GM12878 (cell line): ENCODE data around the gene MIR17HG. TPM values are rescaled to one million over a fixed set of nuclear protein-coding genes. Genes with fewer than 3 reads are reported as not detected.
A peak's percentile ranks its signal among the peaks of the same experiment; 100 is the strongest.

Source experiments
- ATAC-seq: fragments of 200-7000 bp; cut with Tn5 transposase; 3 replicates; pipeline ENCODE4 v1.9.1; 2020; ENCODE audit warnings: mild to moderate bottlenecking, moderate library complexity
- BruUV-seq: library from RNA; stranded (reverse); fragments of 400-500 nt; replicated peaks from 2 replicates; lab custom pipeline; 2021; lab: Mats Ljungman, UMichigan
- CTCF ChIA-PET: fragments of 300-600 bp; sonication (Branson Sonifier 250); formaldehyde crosslinking; extraction: SDS; loops from one replicate; lab custom pipeline; 2021; ENCODE audit warnings: inconsistent platforms; lab: Yijun Ruan, JAX
- POLR2A ChIA-PET: fragments of 350-600 bp; formaldehyde crosslinking; extraction: SDS; loops from one replicate; lab custom pipeline; 2021; ENCODE audit warnings: inconsistent platforms; lab: Charles Lee
- RAD21 ChIA-PET: fragments of 300-600 bp; sonication (Branson Sonifier 250); formaldehyde crosslinking; loops from one replicate; lab custom pipeline; 2023; ENCODE audit warnings: antibody characterized with exemption; ENCODE audit not compliant: unreplicated experiment; lab: Charles Lee
- SMC1A ChIA-PET: fragments of 300-600 bp; sonication (Branson Sonifier 250); formaldehyde crosslinking; loops from one replicate; lab custom pipeline; 2023; ENCODE audit not compliant: unreplicated experiment, uncharacterized antibody; lab: Charles Lee
- DNase-seq: peaks from one replicate; pipeline ENCODE4 v3.0.0-alpha.2; 2011; ENCODE audit warnings: low read depth, low spot score
- FAIRE-seq: peaks from 3 replicates; lab custom pipeline; 2011; peaks lifted over from hg19 to GRCh38; lab: Jason Lieb, UNC
- H2AFZ ChIP-seq: 2 replicates; pipeline ENCODE4 v1.6.0; 2011; ENCODE audit warnings: low read depth, low read length, control low read depth; ENCODE audit not compliant: control insufficient read depth
- H3K27ac ChIP-seq: 2 replicates; pipeline ENCODE4 v1.5.1; 2011; ENCODE audit warnings: control low read depth; ENCODE audit not compliant: control insufficient read depth, insufficient read depth
- H3K27me3 ChIP-seq, 2 experiments: replicated peaks in 1 of 2; 2 replicates each; pipeline versions ENCODE4 v1.6.0 to v1.6.1; 2011; ENCODE audit warnings: low read length in 1 of 2; ENCODE audit not compliant: control insufficient read depth in 2 of 2, insufficient read depth in 2 of 2
- H3K36me3 ChIP-seq, 2 experiments: 2 replicates each; pipeline ENCODE4 v1.5.1; 2011; ENCODE audit warnings: low read length in 1 of 2; ENCODE audit not compliant: control insufficient read depth in 2 of 2, insufficient read depth in 2 of 2
- H3K4me1 ChIP-seq: 2 replicates; pipeline ENCODE4 v1.6.1; 2011; ENCODE audit warnings: mild to moderate bottlenecking, low read length, moderate library complexity, mixed read lengths; ENCODE audit not compliant: control insufficient read depth, insufficient read depth
- H3K4me2 ChIP-seq: 2 replicates; pipeline ENCODE4 v1.6.0; 2011; ENCODE audit warnings: control low read depth; ENCODE audit not compliant: control insufficient read depth, insufficient read depth
- H3K4me3 ChIP-seq: fragments of 200-600 bp; sonication (generic); 2 replicates; pipeline ENCODE4 v1.5.1; 2016
- H3K79me2 ChIP-seq: 2 replicates; pipeline ENCODE4 v1.6.0; 2011; ENCODE audit warnings: low read length; ENCODE audit not compliant: control insufficient read depth, insufficient read depth
- H3K9ac ChIP-seq: 2 replicates; pipeline ENCODE4 v1.8.0; 2011; ENCODE audit warnings: low read length, control low read depth, mixed read lengths; ENCODE audit not compliant: control insufficient read depth, insufficient read depth
- H3K9me3 ChIP-seq: replicated peaks from 3 replicates; pipeline ENCODE4 v1.5.1; 2011; ENCODE audit warnings: mild to moderate bottlenecking, low read length; ENCODE audit not compliant: control insufficient read depth, insufficient read depth
- H4K20me1 ChIP-seq: 2 replicates; pipeline ENCODE4 v1.6.0; 2011; ENCODE audit not compliant: control insufficient read depth, insufficient read depth
- CBFB ChIP-seq: IDR thresholded peaks from 2 replicates; pipeline ENCODE4 v1.6.1; 2016; ENCODE audit warnings: antibody characterized with exemption, low read depth
- MTA3 ChIP-seq: IDR thresholded peaks from 2 replicates; pipeline ENCODE4 v1.6.1; 2012; ENCODE audit warnings: low read length, inconsistent platforms, borderline replicate concordance
- NR2F1 ChIP-seq: fragments of 450-650 bp; conservative IDR thresholded peaks from 2 replicates; pipeline ENCODE4 v1.6.1; 2017; ENCODE audit warnings: mild to moderate bottlenecking
- PML ChIP-seq: IDR thresholded peaks from 2 replicates; pipeline ENCODE4 v1.6.1; 2012; ENCODE audit warnings: low read length, inconsistent platforms
- SRF ChIP-seq, 2 experiments: IDR thresholded peaks; 2 replicates each; pipeline ENCODE4 v1.6.1; 2011; ENCODE audit warnings: low read depth in 2 of 2, low read length in 2 of 2, mild to moderate bottlenecking in 1 of 2, moderate library complexity in 1 of 2
- WGBS: methylation state at CpG from one replicate; pipeline ENCODE4 v1.1.6; 2016; ENCODE audit warnings: low lambda C conversion rate; ENCODE audit not compliant: insufficient replicate concordance, insufficient coverage; ENCODE audit errors: missing lambda C conversion rate; 5-methylcytosine and 5-hydroxymethylcytosine counted together
- in situ Hi-C: fragments of 300-500 bp; cut with MboI; formaldehyde crosslinking; loops from 9 replicates; pipeline ENCODE4 v1.14.3; 2018; ENCODE audit warnings: mixed read lengths
- intact Hi-C: fragments of 100-400 bp; cut with micrococcal nuclease; formaldehyde crosslinking; loops from one replicate; pipeline ENCODE4 v1.14.2; 2022; ENCODE audit not compliant: unreplicated experiment
- polyA plus RNA-seq, 11 experiments: library from polyadenylated mRNA; depleted of rRNA in 4 of 11; unstranded in 6 of 11; stranded (reverse) in 5 of 11; fragments of >200 nt; fragmentation: Nextera tagmentation in 4 of 11; fragmentation: Illumina TruSeq in 1 of 11; extraction: Ambion mirVana in 4 of 11; extraction: Trizol in 1 of 11; gene quantifications; 1 replicate in 1 of 11; 2 replicates in 10 of 11; pipeline versions ENCODE4 v1.2.1 to v1.2.3, GENCODE V29; 2011 to 2016; ENCODE audit warnings: inconsistent platforms in 2 of 11, missing spikeins in 2 of 11, low read depth in 1 of 11
- total RNA-seq, 4 experiments: library from RNA; depleted of rRNA in 3 of 4; stranded (reverse); fragments of >200 nt in 3 of 4; fragmentation: Illumina TruSeq in 1 of 4; extraction: Trizol in 1 of 4; gene quantifications; 2 replicates each; pipeline versions ENCODE4 v1.2.1 to v1.2.3, GENCODE V29; 2013 to 2021
- TF ChIP-seq, protein P1 (sequence below): IDR thresholded peaks from 2 replicates; pipeline ENCODE4 v1.6.1; 2012; ENCODE audit warnings: low read length, inconsistent platforms
- TF ChIP-seq, protein P2 (sequence below): IDR thresholded peaks from 2 replicates; pipeline ENCODE4 v1.6.1; 2011; ENCODE audit warnings: borderline replicate concordance, low read depth, mild to moderate bottlenecking, moderate library complexity, low read length; ENCODE audit not compliant: insufficient read depth, poor library complexity, severe bottlenecking

Gene MIR17HG
- total and polyA plus RNA-seq, 10 of the 15 experiments (the other 5 are each of a cell fraction or from before 2014, with no cell fraction given) = 4.4 to 37.7 (median 15.1) TPM

DNA sequence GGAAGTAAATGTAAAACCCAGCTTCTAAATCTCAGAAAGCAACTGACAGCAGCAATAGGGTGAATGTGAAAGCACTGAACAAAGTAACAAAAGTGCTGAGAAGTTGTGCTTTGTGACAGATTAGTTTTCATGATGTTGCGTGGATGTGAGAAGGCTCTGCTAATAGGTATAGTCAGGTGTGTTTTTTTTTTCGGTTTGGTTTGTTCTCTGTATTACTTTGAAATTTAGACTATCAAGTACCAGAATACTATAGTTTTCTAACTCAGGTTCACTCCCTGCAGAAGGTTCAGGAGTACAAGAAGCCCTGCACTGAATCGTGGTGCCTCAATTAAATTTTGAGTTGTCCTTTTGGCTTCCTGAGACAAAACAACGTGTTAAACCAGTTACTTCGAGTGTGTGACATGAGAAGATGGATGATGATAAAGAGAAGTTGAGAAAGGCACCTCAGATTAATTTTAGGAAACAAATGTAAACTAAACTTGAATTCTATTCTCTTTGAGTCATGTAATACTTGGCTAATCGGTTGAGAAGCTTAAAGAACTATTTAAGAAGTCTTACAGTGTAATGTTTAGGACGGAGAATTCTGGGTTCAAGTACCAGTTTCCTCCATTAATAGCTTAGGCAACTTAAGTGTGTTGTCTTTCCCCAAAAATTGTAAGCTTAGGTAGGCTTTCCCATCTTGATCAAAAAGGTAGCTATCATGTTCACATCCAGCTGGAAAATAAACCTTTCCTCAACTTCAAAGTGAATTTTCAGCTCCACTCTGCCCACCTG is 10.3 kb downstream of the MIR17HG start:
- TF ChIP-seq, protein P1, sequence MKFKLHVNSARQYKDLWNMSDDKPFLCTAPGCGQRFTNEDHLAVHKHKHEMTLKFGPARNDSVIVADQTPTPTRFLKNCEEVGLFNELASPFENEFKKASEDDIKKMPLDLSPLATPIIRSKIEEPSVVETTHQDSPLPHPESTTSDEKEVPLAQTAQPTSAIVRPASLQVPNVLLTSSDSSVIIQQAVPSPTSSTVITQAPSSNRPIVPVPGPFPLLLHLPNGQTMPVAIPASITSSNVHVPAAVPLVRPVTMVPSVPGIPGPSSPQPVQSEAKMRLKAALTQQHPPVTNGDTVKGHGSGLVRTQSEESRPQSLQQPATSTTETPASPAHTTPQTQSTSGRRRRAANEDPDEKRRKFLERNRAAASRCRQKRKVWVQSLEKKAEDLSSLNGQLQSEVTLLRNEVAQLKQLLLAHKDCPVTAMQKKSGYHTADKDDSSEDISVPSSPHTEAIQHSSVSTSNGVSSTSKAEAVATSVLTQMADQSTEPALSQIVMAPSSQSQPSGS = peak; percentile 31; the same call in 1 of the 2 replicates
- TF ChIP-seq MTA3 (peak; percentile 59; the same call in 1 of the 2 replicates), CBFB (0 out of 2 replicates have a peak, but pooled peaks have one; percentile 4), NR2F1 (no peak), SRF (IDR thresholded peaks at IDR 0.05; ENCODE audit: low read depth in 2 of 2, low read length in 2 of 2) (no peak), PML (peak; percentile 46)
- TF ChIP-seq, protein P2, sequence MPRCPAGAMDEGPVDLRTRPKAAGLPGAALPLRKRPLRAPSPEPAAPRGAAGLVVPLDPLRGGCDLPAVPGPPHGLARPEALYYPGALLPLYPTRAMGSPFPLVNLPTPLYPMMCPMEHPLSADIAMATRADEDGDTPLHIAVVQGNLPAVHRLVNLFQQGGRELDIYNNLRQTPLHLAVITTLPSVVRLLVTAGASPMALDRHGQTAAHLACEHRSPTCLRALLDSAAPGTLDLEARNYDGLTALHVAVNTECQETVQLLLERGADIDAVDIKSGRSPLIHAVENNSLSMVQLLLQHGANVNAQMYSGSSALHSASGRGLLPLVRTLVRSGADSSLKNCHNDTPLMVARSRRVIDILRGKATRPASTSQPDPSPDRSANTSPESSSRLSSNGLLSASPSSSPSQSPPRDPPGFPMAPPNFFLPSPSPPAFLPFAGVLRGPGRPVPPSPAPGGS = peak; percentile 13
- Histone ChIP-seq H3K4me3 (no peak overlapping the region), H3K4me1 (no peaks in the 10 kb centered on the region), H4K20me1 (no peaks in the 10 kb centered on the region), H3K27me3 (no peaks in the 10 kb centered on the region), H3K79me2 (peaks cover 11% of the 10 kb centered on the region), H3K4me2 (no peak overlapping the region), H2AFZ (no peak overlapping the region), H3K9me3 (no peaks in the 10 kb centered on the region), H3K9ac (no peak overlapping the region), H3K36me3 (peaks cover 1 to 30% of the 10 kb centered on the region in 2 experiments; a peak in 2 of 4 replicates), H3K27ac (no peak overlapping the region)
- ChIA-PET CTCF (interaction anchor here (3.0 to 4.6 kb wide), 3 partner anchors 8 to 44 kb away, joined by 14 to 35 read pairs (median 17); no protein-coding TSS in a partner anchor), SMC1A (interaction anchor here (0.6 to 3.4 kb wide), 6 partner anchors 9 to 364 kb away, joined by 3 to 18 read pairs (median 4); no protein-coding TSS in a partner anchor), RAD21 (interaction anchor here (0.5 to 2.2 kb wide), 4 partner anchors 9 to 300 kb away, joined by 3 to 8 read pairs (median 3); no protein-coding TSS in a partner anchor), POLR2A (interaction anchor here (0.6 to 2.0 kb wide), 2 partner anchors 13 to 45 kb away, joined by 3 to 8 read pairs; no protein-coding TSS in a partner anchor)
- intact Hi-C loops (no loop called here), in situ Hi-C loops (no loop called here)
- no peak for ATAC-seq
- 33% methylated on average over 7 of the region's 7 CpGs for WGBS
- no peak for DNase-seq
- FAIRE-seq = no peak
- no TSS peak for BruUV-seq
